Ovary (tissue), 9 donors: ENCODE data around the gene SIRT3. TPM values are rescaled to one million over a fixed set of nuclear protein-coding genes. Genes with fewer than 3 reads are reported as not detected.
A peak's percentile ranks its signal among the peaks of the same experiment; 100 is the strongest.

ENCODE experiments used
- DNase-seq, 5 donors: peaks; one replicate each; pipeline ENCODE4 v3.0.0-alpha.2; 2019 to 2020
- H3K27ac ChIP-seq, 2 donors: fragments of 200-600 bp; one replicate each; pipeline versions ENCODE4 v1.5.1 to v1.8.0; 2019 to 2022
- H3K27me3 ChIP-seq: fragments of 200-600 bp; one replicate; pipeline ENCODE4 v1.8.0; 2022
- H3K36me3 ChIP-seq: fragments of 200-600 bp; sonication (generic); one replicate; pipeline ENCODE4 v1.5.1; 2019
- H3K4me1 ChIP-seq: one replicate; pipeline ENCODE4 v1.8.1; 2013; ENCODE audit warnings: mild to moderate bottlenecking, moderate library complexity; ENCODE audit not compliant: insufficient read depth
- H3K4me3 ChIP-seq: fragments of 200-600 bp; sonication (generic); one replicate; pipeline ENCODE4 v1.5.1; 2017
- H3K9me3 ChIP-seq, 2 donors: fragments of 200-600 bp in 1 of 2; sonication (generic) in 1 of 2; one replicate each; pipeline versions ENCODE4 v1.5.1 to v1.8.1; 2013 to 2019; ENCODE audit warnings: mild to moderate bottlenecking in 1 of 2, moderate library complexity in 1 of 2
- CTCF ChIP-seq, 3 donors: fragments of 450-650 bp in 2 of 3; fragments of 200-600 bp in 1 of 3; IDR thresholded peaks; one replicate each; pipeline versions ENCODE4 v1.5.1 to v1.8.0; 2016 to 2022; ENCODE audit warnings: antibody characterized with exemption in 3 of 3, mild to moderate bottlenecking in 1 of 3
- EP300 ChIP-seq: sonication (generic); formaldehyde crosslinking; IDR thresholded peaks from one replicate; pipeline ENCODE4 v1.6.1; 2017; ENCODE audit warnings: antibody characterized with exemption
- POLR2A ChIP-seq: fragments of 450-650 bp; IDR thresholded peaks from one replicate; pipeline ENCODE4 v1.6.1; 2017; ENCODE audit warnings: antibody characterized with exemption, mild to moderate bottlenecking, moderate library complexity
- WGBS, 3 donors: extraction: QIAGEN DNeasy Blood & Tissue Kit in 1 of 3; methylation state at CpG; one replicate each; pipeline versions ENCODE4 v1.1.5 to v1.1.7; 2013 to 2017; 5-methylcytosine and 5-hydroxymethylcytosine counted together
- intact Hi-C, 4 donors: fragments of 100-400 bp; cut with DNase I; formaldehyde crosslinking; loops; one replicate each; pipeline versions ENCODE4 v1.11.0 to v1.15.1; 2022 to 2023
- polyA plus RNA-seq, 2 donors: library from polyadenylated mRNA; stranded (reverse); fragments of 200-250 nt in 1 of 2; fragments of 350-450 nt in 1 of 2; fragmentation: Illumina TruSeq in 1 of 2; extraction: RNeasy Lipid Tissue Mini Kit (QIAGEN cat#74804) in 1 of 2; gene quantifications; one replicate each; pipeline ENCODE4 v1.2.3, GENCODE V29; 2013 to 2014
- total RNA-seq, 7 donors: library from RNA; depleted of rRNA in 2 of 7; stranded (reverse); fragments of >200 nt in 2 of 7; fragmentation: NEBNext Ultra II Directional in 3 of 7; extraction: Animal tissue kit (Norgen Biotek cat#: 25700) in 3 of 7; gene quantifications; one replicate each; pipeline versions ENCODE4 v1.1.0 to v1.2.4, GENCODE V29; 2016 to 2023
- donor health status: DM: no; HTN: no; CAD: no; lungs with moderate emphysema.
- donor health status: DM: no; HTN: no; CAD: no.
- donor health status: Bipolar disorder and iron deficiency.
- donor health status: DM: yes; HTN: yes; CAD: no.
- donor health status: DM: no; HTN: no; CAD: no.
- donor health status: DM: yes; HTN: yes; CAD: no.

The SIRT3 gene
- total and polyA plus RNA-seq, 9 donors = 11.1 to 24.4 (median 21.5) TPM

- WGBS, 3 donors = 0 to 1% (median 0%) methylated on average over 44 to 63 of the region's 63 CpGs
- TF ChIP-seq CTCF (IDR thresholded peaks at IDR 0.05) = no peak
- TF ChIP-seq EP300 = peak; percentile 21
- peak; percentile 91 for TF ChIP-seq POLR2A
- Histone ChIP-seq H3K4me3 (peak within 1 kb of the TSS; percentile 78), H3K36me3 (no peaks in the 10 kb centered on the region), H3K27me3 (no peaks in the 10 kb centered on the region), H3K9me3 (no peaks in the 10 kb centered on the region), H3K27ac (peak within 1 kb of the TSS; percentile 75 to 98), H3K4me1 (peaks cover 19% of the 10 kb centered on the region)
- DNase-seq = peak; percentile 95 to 98 (median 96)
- intact Hi-C loops = loop anchor here (2.0 to 10.0 kb wide), 4 partner anchors 29 to 305 kb away; partner anchors contain the start of genes B4GALNT4 (in 3 of the 4), IFITM2 (in 1 of the 4), PSMD13 (in 1 of the 4) and SIRT3 (in 1 of the 4)
Observed at GRCh38 chr11:207208-207862, 28.8 kb downstream of the SIRT3 start, which contains the start of the genes BET1L and RIC8A. Gene BET1L, minus strand, starts transcription at chr11:207399. Its CDS starts 78 bp downstream, at chr11:207321. Gene RIC8A, plus strand, starts transcription at chr11:207708. Its CDS starts 1,147 bp downstream, at chr11:208855.

DNA sequence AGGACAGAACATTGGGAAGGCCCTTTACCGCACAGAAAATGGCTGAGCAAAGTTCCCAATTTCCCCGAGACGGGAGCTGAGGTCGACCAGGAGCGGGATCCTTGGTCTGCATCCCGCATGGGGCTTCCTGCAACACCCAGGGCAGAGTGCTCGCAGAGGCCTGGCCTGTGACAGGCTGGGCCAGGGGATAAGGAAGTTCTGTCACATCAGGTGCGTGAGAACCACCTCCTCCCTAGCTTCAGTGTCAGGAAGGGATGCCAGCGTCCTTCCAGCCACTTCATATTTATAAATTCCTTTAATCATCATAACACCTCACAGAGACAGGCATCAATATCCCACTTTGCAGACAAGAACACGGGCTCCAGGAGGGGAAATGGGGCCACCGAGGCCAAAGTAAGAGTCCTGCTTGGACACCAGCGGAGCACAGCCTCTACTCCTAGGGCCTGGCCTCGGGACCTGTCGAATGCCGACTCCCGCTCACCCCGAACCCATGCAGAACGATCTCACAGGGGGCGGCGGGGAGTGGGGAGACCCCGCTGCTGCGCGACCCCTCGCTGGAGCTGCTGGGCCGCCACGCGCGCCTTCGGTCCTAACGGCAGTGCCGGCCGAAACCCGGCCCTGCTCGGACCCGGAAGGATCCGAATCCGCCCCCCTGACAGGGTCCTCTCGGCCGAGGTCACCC, 29.5 kb downstream of the SIRT3 start:
- TF ChIP-seq EP300 (no peak), CTCF (IDR thresholded peaks at IDR 0.05) (no peak), POLR2A (no peak)
- intact Hi-C loops = loop anchor here (2.0 to 10.0 kb wide), 4 partner anchors 30 to 306 kb away; partner anchors contain the start of genes B4GALNT4 (in 3 of the 4), IFITM2 (in 1 of the 4), PSMD13 (in 1 of the 4) and SIRT3 (in 1 of the 4)
- Histone ChIP-seq H3K4me1 (peaks cover 19% of the 10 kb centered on the region), H3K4me3 (peak overlapping the region; percentile 78), H3K27me3 (no peaks in the 10 kb centered on the region), H3K27ac (peak overlapping the region; percentile 70 to 98), H3K36me3 (no peaks in the 10 kb centered on the region), H3K9me3 (no peaks in the 10 kb centered on the region)
- peak in 3 of 5 donors; percentile 33 to 44 (median 43) for DNase-seq
- WGBS, 3 donors = 1% methylated on average over 26 to 39 of the region's 39 CpGs

GRCh38 chr11:206002-206384, 30.1 kb downstream of the SIRT3 start:
- 59 to 72% (median 66%) methylated on average over 7 of the region's 7 CpGs for WGBS, 3 donors
- peak in 2 of 5 donors; percentile 23 to 28 for DNase-seq
- intact Hi-C loops = loop anchor here (2.0 to 10.0 kb wide), 4 partner anchors 31 to 306 kb away; partner anchors contain the start of genes B4GALNT4 (in 3 of the 4), IFITM2 (in 1 of the 4), PSMD13 (in 1 of the 4) and SIRT3 (in 1 of the 4)

More at GRCh38 chr11:206002-206384, 30.1 kb downstream of the SIRT3 start:
- Histone ChIP-seq H3K4me3 (peak overlapping the region; percentile 78), H3K4me1 (peaks cover 19% of the 10 kb centered on the region), H3K9me3 (no peaks in the 10 kb centered on the region), H3K27ac (no peak overlapping the region), H3K36me3 (no peaks in the 10 kb centered on the region), H3K27me3 (no peaks in the 10 kb centered on the region)
- TF ChIP-seq POLR2A (no peak), CTCF (IDR thresholded peaks at IDR 0.05) (no peak), EP300 (no peak)
